OCI-LY7 (cell line): ENCODE data around the gene ANO9. TPM values are rescaled to one million over a fixed set of nuclear protein-coding genes. Genes with fewer than 3 reads are reported as not detected.

Experiments
- BruUV-seq: library from RNA; stranded (reverse); fragments of 400-500 nt; replicated peaks from 2 replicates; lab custom pipeline; 2021; lab: Mats Ljungman, UMichigan
- CTCF ChIA-PET: fragments of 300-600 bp; sonication (Branson Sonifier 250); formaldehyde crosslinking; loops from one replicate; lab custom pipeline; 2022; ENCODE audit warnings: antibody characterized with exemption; ENCODE audit not compliant: unreplicated experiment; lab: Charles Lee
- POLR2A ChIA-PET: fragments of 300-600 bp; sonication (Branson Sonifier 250); formaldehyde crosslinking; loops from one replicate; lab custom pipeline; 2022; ENCODE audit warnings: antibody characterized with exemption; lab: Charles Lee
- DNase-seq: peaks from one replicate; pipeline ENCODE4 v3.0.0-alpha.2; 2015; ENCODE audit warnings: low spot score
- H2AFZ ChIP-seq: fragments of 200-600 bp; sonication (generic), shearing (Covaris generic); 2 replicates; pipeline ENCODE4 v1.6.1; 2014; ENCODE audit warnings: mild to moderate bottlenecking, antibody characterized with exemption, low read length, moderate library complexity
- H3K27ac ChIP-seq: fragments of 200-600 bp; sonication (generic); 2 replicates; pipeline ENCODE4 v1.5.1; 2014; ENCODE audit warnings: mixed run types, low read depth, mild to moderate bottlenecking, moderate library complexity, low read length, inconsistent platforms; ENCODE audit not compliant: poor library complexity, severe bottlenecking
- H3K36me3 ChIP-seq: fragments of 200-600 bp; sonication (generic); 2 replicates; pipeline ENCODE4 v1.6.1; 2014; ENCODE audit warnings: mild to moderate bottlenecking, antibody characterized with exemption, low read length, moderate library complexity, mixed read lengths; ENCODE audit not compliant: insufficient read depth
- H3K4me1 ChIP-seq: fragments of 200-600 bp; sonication (generic); 2 replicates; pipeline ENCODE4 v1.5.1; 2014; ENCODE audit warnings: mild to moderate bottlenecking, low read length; ENCODE audit not compliant: insufficient read depth, poor library complexity, severe bottlenecking
- H3K4me2 ChIP-seq: fragments of 200-600 bp; sonication (generic); 2 replicates; pipeline ENCODE4 v1.6.1; 2014; ENCODE audit warnings: mild to moderate bottlenecking, low read length
- H3K4me3 ChIP-seq: fragments of 200-600 bp; sonication (generic); 2 replicates; pipeline ENCODE4 v1.5.1; 2014; ENCODE audit warnings: mild to moderate bottlenecking, low read depth, low read length; ENCODE audit not compliant: poor library complexity, severe bottlenecking
- H3K79me2 ChIP-seq: fragments of 200-600 bp; sonication (generic); 2 replicates; pipeline ENCODE4 v1.6.1; 2016; ENCODE audit warnings: low read depth, mild to moderate bottlenecking, low read length, moderate library complexity, mixed read lengths; ENCODE audit not compliant: insufficient read depth
- H3K9me2 ChIP-seq: fragments of 200-600 bp; sonication (generic); 2 replicates; pipeline ENCODE4 v1.6.1; 2016; ENCODE audit warnings: mild to moderate bottlenecking, low read length, mixed read lengths; ENCODE audit not compliant: insufficient read depth
- H3K9me3 ChIP-seq: fragments of 200-600 bp; sonication (generic); 2 replicates; pipeline ENCODE4 v1.6.1; 2014; ENCODE audit warnings: mild to moderate bottlenecking, mixed run types, low read length, mixed read lengths
- H4K20me1 ChIP-seq: fragments of 200-600 bp; sonication (generic); 2 replicates; pipeline ENCODE4 v1.6.1; 2014; ENCODE audit warnings: mild to moderate bottlenecking, antibody characterized with exemption, low read length, moderate library complexity, mixed read lengths; ENCODE audit not compliant: insufficient read depth
- EZH2phosphoT487 ChIP-seq: fragments of 200-600 bp; sonication (generic); IDR thresholded peaks from 2 replicates; pipeline ENCODE4 v1.6.1; 2018; ENCODE audit warnings: low read depth, borderline replicate concordance, mild to moderate bottlenecking, mixed run types, antibody characterized with exemption, low read length, moderate library complexity, mixed read lengths
- intact Hi-C: fragments of 100-400 bp; cut with micrococcal nuclease; formaldehyde crosslinking; loops from one replicate; pipeline ENCODE4 v1.10.0; 2022; ENCODE audit not compliant: unreplicated experiment
- total RNA-seq, 2 experiments: library from RNA; depleted of rRNA in 1 of 2; stranded (reverse); fragments of >200 nt in 1 of 2; shearing (Covaris generic) in 1 of 2; gene quantifications; 2 replicates each; pipeline ENCODE4 v1.2.3, GENCODE V29; 2014 to 2022
- TF ChIP-seq, protein P1 (sequence below): fragments of 200-600 bp; sonication (generic); conservative IDR thresholded peaks from 2 replicates; pipeline ENCODE4 v1.5.1; 2014; ENCODE audit warnings: mild to moderate bottlenecking, antibody characterized with exemption, low read length, moderate library complexity, mixed read lengths

Gene ANO9
- total RNA-seq, 2 experiments from 2014 or later, result 25.7 to 27.6 TPM

DNA sequence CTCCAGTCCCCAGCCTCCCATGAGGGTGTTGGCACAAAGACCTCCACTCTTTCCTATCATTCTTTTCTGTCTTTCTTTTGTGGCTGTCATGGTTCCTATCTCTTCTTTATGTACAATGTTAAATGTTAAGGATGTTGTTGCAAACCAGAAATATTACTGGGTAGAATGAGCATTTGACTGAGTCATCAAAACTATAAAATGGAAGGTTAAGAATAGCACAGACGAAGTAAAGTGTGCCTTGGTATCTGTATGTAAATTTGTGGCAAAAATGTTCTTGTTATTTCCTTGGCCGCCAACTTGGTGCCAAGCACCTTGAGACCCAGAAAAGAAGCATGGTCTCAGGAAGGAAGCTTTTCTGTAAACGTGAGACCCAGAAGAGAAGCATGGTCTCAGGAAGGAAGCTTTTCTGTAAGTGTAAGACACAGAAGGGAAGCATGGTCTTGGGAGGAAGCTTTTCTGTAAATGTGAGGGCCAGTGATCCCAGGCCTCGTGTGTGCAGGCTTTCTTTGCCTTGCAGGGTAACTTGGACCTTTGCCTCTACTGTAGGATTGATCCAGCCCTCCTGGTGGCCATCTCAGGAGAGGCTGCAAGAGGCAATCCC lies 54.5 kb downstream of the ANO9 start:
- TF ChIP-seq, protein P1, sequence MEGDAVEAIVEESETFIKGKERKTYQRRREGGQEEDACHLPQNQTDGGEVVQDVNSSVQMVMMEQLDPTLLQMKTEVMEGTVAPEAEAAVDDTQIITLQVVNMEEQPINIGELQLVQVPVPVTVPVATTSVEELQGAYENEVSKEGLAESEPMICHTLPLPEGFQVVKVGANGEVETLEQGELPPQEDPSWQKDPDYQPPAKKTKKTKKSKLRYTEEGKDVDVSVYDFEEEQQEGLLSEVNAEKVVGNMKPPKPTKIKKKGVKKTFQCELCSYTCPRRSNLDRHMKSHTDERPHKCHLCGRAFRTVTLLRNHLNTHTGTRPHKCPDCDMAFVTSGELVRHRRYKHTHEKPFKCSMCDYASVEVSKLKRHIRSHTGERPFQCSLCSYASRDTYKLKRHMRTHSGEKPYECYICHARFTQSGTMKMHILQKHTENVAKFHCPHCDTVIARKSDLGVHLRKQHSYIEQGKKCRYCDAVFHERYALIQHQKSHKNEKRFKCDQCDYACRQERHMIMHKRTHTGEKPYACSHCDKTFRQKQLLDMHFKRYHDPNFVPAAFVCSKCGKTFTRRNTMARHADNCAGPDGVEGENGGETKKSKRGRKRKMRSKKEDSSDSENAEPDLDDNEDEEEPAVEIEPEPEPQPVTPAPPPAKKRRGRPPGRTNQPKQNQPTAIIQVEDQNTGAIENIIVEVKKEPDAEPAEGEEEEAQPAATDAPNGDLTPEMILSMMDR, result no peak
- no peak for TF ChIP-seq EZH2phosphoT487
- Histone ChIP-seq H4K20me1 (no peaks in the 10 kb centered on the region), H3K36me3 (no peaks in the 10 kb centered on the region), H3K79me2 (no peaks in the 10 kb centered on the region), H2AFZ (no peak overlapping the region), H3K9me3 (no peaks in the 10 kb centered on the region), H3K4me3 (no peak overlapping the region), H3K27ac (no peak overlapping the region), H3K4me2 (no peak overlapping the region), H3K9me2 (no peaks in the 10 kb centered on the region), H3K4me1 (no peaks in the 10 kb centered on the region)
- ChIA-PET POLR2A (interaction anchor here (0.5 to 0.9 kb wide), 2 partner anchors 20 to 49 kb away, joined by 3 read pairs; no protein-coding TSS in a partner anchor), CTCF (no interaction called here)
- no TSS peak for BruUV-seq
- intact Hi-C loops, result no loop called here
- DNase-seq, result no peak

DNA sequence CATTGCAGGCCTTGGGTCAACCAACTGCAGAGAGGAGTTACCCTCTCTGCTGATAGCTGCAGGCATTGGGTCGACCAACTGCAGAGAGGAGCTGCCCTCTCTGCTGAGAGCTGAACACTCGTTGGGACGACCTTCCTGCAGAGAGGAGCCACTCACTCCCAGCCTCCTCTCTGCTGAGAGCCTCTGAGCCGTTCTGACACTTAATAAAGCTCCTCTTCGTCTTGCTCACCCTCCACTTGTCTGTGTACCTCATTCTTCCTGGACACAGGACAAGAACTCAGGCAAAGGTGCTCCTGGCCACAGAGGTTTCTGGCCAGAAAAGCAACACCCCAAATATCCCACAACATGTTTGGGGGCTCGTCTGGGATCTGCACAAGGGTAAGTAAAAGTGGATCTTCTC lies 55.3 kb downstream of the ANO9 start:
- no peak for DNase-seq
- no peaks in the 10 kb centered on the region for H3K79me2 ChIP-seq
- H3K4me3 ChIP-seq, result no peak overlapping the region
- H3K27ac ChIP-seq, result no peak overlapping the region
- TF ChIP-seq, protein P1, result no peak
- no peak for TF ChIP-seq EZH2phosphoT487
- H3K36me3 ChIP-seq, result no peaks in the 10 kb centered on the region
- ChIA-PET POLR2A (no interaction called here), CTCF (no interaction called here)
- H2AFZ ChIP-seq, result no peak overlapping the region
- intact Hi-C loops, result no loop called here
- H3K9me2 ChIP-seq, result no peaks in the 10 kb centered on the region
- no peaks in the 10 kb centered on the region for H4K20me1 ChIP-seq
- no TSS peak for BruUV-seq
- H3K9me3 ChIP-seq, result no peaks in the 10 kb centered on the region
- no peaks in the 10 kb centered on the region for H3K4me1 ChIP-seq
- H3K4me2 ChIP-seq, result no peak overlapping the region

DNA sequence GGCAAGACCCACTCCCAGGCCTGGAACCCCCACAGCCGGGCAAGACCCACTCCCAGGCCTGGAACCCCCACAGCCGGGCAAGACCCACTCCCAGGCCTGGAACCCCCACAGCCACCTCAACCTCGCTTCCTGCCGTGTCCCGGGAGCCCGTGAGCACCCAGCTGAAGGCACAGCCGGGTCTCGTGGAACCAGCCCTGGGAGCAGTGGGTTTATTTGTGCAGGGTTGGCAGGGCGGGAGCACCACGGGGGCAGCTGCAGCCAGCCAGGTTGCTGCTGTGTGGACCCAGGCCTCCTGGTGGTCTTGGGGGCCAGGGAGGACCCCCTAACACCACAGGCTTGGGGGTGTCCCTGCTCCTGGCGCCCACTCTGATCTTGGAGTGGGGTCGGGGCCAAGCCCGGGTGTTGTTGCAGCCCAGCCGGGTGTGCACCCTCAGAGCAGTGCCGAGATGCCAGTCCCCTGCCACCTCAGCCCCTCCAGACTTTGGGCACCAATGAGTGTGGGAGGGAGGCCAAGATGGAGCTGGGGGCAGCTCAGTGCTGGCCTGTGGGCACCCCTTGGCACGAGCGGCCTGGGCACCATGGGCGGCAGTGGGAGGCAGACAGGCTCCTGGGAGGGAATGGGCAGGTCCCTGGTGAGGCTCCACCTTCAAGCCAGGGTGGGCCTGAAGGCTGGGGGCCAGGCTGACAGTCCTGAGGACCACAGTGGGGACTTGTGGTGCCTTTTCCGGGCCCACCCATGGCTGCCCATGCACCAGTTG lies 56.0 kb downstream of the ANO9 start:
- intact Hi-C loops, result no loop called here
- H3K4me3 ChIP-seq, result no peak overlapping the region
- no peaks in the 10 kb centered on the region for H4K20me1 ChIP-seq
- no peaks in the 10 kb centered on the region for H3K9me3 ChIP-seq
- TF ChIP-seq, protein P1, result no peak
- TF ChIP-seq EZH2phosphoT487, result no peak
- H3K36me3 ChIP-seq, result no peaks in the 10 kb centered on the region
- H2AFZ ChIP-seq, result no peak overlapping the region
- ChIA-PET POLR2A (no interaction called here), CTCF (no interaction called here)
- no peaks in the 10 kb centered on the region for H3K79me2 ChIP-seq
- H3K27ac ChIP-seq, result no peak overlapping the region
- no peak for DNase-seq
- no TSS peak for BruUV-seq
- no peaks in the 10 kb centered on the region for H3K4me1 ChIP-seq
- H3K9me2 ChIP-seq, result no peaks in the 10 kb centered on the region
- H3K4me2 ChIP-seq, result no peak overlapping the region
